Measurements from ENCODE around the gene NYAP2. TPM values are rescaled to one million over a fixed set of nuclear protein-coding genes. Genes with fewer than 3 reads are reported as not detected.

Gene NYAP2
- not detected in 2 replicates for total RNA-seq (2014; rRNA removed; shearing (Covaris generic))

DNA sequence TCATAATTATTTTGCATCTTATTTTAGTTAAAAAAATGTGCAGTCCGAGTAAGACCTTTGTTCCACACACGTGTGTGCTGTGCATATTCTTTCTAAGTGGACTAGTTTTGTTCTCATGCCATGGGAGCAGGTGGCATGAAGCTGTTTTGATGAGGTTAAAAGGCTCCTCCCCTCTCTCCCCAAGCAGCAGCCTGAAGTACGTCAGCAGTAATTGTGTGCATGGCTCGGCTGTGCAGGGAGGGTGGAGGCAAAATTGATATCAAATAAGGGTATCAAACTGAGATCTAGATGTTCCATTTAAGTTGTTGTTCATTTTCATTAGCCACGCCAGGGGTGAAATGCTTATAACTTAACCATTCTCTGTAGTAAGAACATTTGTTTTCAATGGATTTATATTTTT is at the start of gene NYAP2:
Gene NYAP2 (plus strand): TSS at position 207 of the 400 bp plus-strand sequence. CDS start 9,171 bp downstream, outside the sequence.
- no peak for DNase-seq
- Histone ChIP-seq H3K4me3 (ENCODE audit: insufficient read depth, low read depth, low read length) (no peak within 1 kb of the TSS; the same call in 1 of the 2 replicates), H3K36me3 (replicated peaks; ENCODE audit: control insufficient read depth, insufficient read depth, low read length) (no peaks in the 10 kb centered on the region), H3K27me3 (ENCODE audit: control insufficient read depth, insufficient read depth, low read length) (no peaks in the 10 kb centered on the region; the same call in 1 of the 2 replicates)

DNA sequence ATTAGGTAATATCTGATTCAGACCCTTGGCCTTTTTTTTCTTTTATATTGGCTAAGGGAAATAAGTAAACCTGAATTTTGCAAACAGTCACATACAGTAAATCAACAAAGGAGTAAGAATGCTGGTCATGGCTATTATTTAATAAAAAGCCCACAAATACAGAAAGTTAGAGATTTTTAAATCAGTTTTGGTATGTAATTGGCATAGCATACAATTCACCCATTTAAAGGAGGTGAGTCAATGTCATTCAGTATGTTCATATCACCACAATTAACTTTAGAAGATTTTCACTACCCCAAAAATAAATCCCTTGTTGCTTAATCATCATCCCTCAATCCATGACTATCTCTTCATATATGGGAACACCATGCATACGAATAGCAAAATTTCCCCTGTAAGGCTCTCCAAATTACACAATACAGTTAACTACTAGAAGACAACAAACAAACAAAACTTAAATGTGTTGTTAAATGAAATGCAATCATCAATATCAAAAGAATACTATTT is 45.9 kb upstream of the NYAP2 start:
- H3K27me3 ChIP-seq (ENCODE audit: control insufficient read depth, insufficient read depth, low read length), result no peaks in the 10 kb centered on the region
- no peaks in the 10 kb centered on the region for H3K36me3 ChIP-seq (replicated peaks; ENCODE audit: control insufficient read depth, insufficient read depth, low read length)
- DNase-seq, result no peak
- H3K4me3 ChIP-seq (ENCODE audit: insufficient read depth, low read depth, low read length), result no peak overlapping the region

DNA sequence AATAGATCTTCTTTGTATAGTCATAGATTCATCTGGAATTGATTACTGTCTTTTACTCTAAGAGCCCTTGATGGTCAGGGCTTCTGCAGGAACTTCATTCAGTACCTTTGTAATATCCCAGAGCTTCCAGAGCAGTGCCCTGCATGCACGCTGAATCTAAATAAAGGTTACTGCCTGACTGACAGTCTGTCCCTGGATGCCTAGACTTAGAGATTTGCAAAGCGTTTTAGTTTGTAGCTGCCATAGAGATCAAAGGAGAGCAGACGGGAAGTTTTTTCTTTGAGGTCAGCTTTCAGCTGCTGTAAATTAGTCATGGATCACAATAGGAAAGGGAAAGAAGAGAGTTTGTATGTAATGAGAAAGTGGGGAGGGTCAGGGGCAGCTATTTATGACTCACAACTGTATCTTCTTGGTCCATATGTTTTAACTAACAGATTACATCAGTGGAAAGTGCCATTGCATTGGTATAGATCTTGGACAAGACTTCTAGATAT is 45.2 kb upstream of the NYAP2 start:
- Histone ChIP-seq H3K27me3 (ENCODE audit: control insufficient read depth, insufficient read depth, low read length) (no peaks in the 10 kb centered on the region), H3K4me3 (ENCODE audit: insufficient read depth, low read depth, low read length) (no peak overlapping the region), H3K36me3 (replicated peaks; ENCODE audit: control insufficient read depth, insufficient read depth, low read length) (no peaks in the 10 kb centered on the region)
- no peak for DNase-seq

DNA sequence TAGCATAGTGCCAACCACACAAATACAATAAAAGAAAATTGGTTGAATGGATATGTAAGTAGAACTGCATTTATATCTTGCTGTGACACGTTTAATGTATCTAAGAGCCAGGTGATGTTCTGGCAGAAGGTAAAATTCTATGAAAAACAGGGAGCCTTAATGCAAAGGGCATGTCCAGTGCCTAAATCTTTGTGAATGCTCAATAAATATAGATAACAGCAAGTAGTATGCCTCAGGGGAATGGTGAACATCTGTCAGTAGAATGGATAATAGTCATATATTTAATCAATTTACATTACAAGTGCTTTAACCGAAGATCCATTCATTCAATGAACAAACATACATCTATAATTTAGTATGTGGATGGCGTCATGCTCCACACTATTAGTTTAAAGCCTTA is 43.7 kb upstream of the NYAP2 start:
- H3K36me3 ChIP-seq (replicated peaks; ENCODE audit: control insufficient read depth, insufficient read depth, low read length), result no peaks in the 10 kb centered on the region
- DNase-seq, result no peak
- H3K4me3 ChIP-seq (ENCODE audit: insufficient read depth, low read depth, low read length), result no peak overlapping the region
- H3K27me3 ChIP-seq (ENCODE audit: control insufficient read depth, insufficient read depth, low read length), result no peaks in the 10 kb centered on the region

DNA sequence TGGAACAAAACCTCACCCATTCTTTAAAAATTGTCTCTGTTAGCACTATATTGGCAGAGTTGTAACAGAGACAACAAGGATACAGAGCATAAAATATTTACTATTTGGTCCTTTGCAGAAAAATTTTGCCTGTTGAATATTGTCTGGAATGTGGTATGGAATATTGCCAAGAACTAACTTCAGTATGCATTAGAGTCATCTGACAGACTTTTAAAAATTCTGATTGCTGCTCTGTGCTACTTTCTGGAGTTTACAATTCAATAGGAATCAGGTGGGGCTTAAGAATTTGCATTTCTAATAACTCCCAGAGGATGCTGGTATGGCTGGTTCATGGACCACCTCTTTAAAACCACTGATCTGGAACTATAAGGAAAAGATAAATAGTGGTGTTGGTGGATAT is 32.8 kb upstream of the NYAP2 start:
- no peaks in the 10 kb centered on the region for H3K36me3 ChIP-seq (replicated peaks; ENCODE audit: control insufficient read depth, insufficient read depth, low read length)
- H3K27me3 ChIP-seq (ENCODE audit: control insufficient read depth, insufficient read depth, low read length), result no peaks in the 10 kb centered on the region
- H3K4me3 ChIP-seq (ENCODE audit: insufficient read depth, low read depth, low read length), result no peak overlapping the region
- no peak for DNase-seq

DNA sequence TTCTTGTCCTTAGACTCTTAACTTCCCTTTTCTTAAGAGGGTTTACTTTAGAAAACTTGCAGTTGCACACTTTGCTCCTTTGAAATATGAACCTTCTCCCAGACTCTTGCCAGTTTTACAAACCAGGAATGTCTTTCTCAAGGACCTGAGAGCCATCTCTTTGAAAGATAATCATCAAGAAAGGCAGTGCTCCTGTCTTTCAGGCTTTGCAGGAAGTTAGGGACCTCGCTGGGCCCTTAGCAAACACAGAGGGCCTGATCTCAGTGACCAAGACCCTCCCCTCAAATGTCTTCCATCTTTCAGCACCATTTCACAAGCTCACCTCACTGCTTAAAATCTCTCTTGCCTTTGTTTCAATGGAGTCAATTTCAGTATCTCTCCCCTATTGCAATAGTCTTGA is 32.0 kb upstream of the NYAP2 start:
- Histone ChIP-seq H3K4me3 (ENCODE audit: insufficient read depth, low read depth, low read length) (no peak overlapping the region), H3K36me3 (replicated peaks; ENCODE audit: control insufficient read depth, insufficient read depth, low read length) (no peaks in the 10 kb centered on the region), H3K27me3 (ENCODE audit: control insufficient read depth, insufficient read depth, low read length) (no peaks in the 10 kb centered on the region)
- peak; percentile 1 for DNase-seq

DNA sequence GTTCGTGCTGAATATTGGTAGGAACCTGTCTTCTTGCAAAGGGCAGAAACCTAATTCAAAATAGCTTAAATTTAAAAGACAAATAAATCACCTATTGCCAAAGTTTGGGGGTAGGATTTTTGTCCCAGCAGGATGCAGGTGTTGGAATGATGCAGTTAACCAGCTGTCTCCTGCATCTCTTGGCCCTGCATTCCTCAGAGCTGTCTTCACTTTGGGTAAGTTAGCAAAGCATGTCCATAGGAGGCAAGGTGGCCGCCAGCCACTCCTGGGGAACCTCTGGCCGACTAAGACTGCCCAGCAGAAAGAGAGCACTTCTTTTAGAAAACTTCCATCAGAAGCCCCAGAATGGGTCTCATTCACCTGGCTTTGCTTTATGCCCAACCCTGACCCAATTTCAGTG is 20.5 kb upstream of the NYAP2 start:
- Histone ChIP-seq H3K27me3 (ENCODE audit: control insufficient read depth, insufficient read depth, low read length) (no peaks in the 10 kb centered on the region), H3K36me3 (replicated peaks; ENCODE audit: control insufficient read depth, insufficient read depth, low read length) (no peaks in the 10 kb centered on the region)
- DNase-seq, result no peak

DNA sequence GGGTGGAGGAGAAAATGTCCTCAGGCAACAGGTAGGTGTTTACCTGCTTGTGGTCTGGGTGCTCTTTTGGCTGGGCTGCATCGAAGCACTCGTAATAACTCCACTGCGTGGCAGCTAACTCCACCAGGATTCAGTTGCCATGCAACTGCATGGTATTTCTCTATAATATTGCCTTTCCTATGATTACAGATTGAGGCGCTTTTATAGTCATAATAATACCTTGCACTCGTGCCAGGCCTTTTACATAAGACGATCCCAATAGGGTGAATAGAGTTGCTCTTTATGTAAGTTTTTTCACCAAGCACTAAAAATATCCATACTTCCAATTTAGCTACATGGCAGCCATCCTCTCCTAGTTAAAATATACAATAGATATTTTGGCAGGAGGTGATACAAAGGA is 19.7 kb upstream of the NYAP2 start:
- no peaks in the 10 kb centered on the region for H3K27me3 ChIP-seq (ENCODE audit: control insufficient read depth, insufficient read depth, low read length)
- H3K4me3 ChIP-seq (ENCODE audit: insufficient read depth, low read depth, low read length), result no peak overlapping the region
- no peaks in the 10 kb centered on the region for H3K36me3 ChIP-seq (replicated peaks; ENCODE audit: control insufficient read depth, insufficient read depth, low read length)
- DNase-seq, result no peak

More for the DNA sequence above, 20.5 kb upstream of the NYAP2 start:
- H3K4me3 ChIP-seq (ENCODE audit: insufficient read depth, low read depth, low read length), result no peak overlapping the region

DNA sequence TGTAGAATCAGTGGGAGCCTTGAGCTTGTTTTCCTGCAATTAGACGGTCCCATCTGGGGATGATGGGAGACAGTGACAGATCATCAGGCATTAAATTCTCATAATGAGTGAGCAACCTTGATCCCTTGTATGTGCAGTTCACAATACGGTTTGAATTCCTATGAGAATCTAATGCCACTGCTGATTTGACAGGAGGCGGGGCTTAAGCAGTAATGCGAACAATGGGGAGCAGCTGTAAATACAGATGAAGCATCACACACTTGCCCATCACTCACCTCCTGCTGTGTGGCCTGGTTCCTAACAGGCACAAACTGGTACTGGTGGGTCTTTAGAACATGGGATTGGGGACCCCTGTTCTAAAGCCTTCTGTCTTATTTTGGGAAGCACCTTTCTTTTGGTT is 17.9 kb upstream of the NYAP2 start:
- no peak for DNase-seq
- H3K27me3 ChIP-seq (ENCODE audit: control insufficient read depth, insufficient read depth, low read length), result no peaks in the 10 kb centered on the region
- H3K4me3 ChIP-seq (ENCODE audit: insufficient read depth, low read depth, low read length), result no peak overlapping the region
- no peaks in the 10 kb centered on the region for H3K36me3 ChIP-seq (replicated peaks; ENCODE audit: control insufficient read depth, insufficient read depth, low read length)

DNA sequence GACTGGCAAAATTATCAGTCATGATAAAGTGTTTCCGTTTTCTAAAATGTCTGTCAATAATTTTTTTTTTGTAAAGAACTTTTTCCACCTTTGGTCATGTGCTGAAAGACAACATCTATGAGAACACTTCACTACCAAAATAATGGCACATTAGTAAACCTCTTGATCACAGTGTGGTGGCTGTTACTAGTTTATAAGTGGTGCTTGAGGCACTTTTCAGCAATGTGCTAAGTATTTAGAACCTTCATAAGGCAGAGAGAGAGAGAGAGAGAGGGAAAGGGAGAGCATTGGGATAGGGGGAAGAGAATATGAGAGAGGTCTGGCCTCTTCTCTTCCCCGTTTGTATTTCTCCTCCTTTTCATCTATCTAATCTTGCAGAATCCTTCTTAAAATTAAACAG is 1.1 kb upstream of the NYAP2 start:
- H3K36me3 ChIP-seq (replicated peaks; ENCODE audit: control insufficient read depth, insufficient read depth, low read length), result no peaks in the 10 kb centered on the region
- no peak overlapping the region for H3K4me3 ChIP-seq (ENCODE audit: insufficient read depth, low read depth, low read length)
- no peaks in the 10 kb centered on the region; the same call in 1 of the 2 replicates for H3K27me3 ChIP-seq (ENCODE audit: control insufficient read depth, insufficient read depth, low read length)
- no peak for DNase-seq

DNA sequence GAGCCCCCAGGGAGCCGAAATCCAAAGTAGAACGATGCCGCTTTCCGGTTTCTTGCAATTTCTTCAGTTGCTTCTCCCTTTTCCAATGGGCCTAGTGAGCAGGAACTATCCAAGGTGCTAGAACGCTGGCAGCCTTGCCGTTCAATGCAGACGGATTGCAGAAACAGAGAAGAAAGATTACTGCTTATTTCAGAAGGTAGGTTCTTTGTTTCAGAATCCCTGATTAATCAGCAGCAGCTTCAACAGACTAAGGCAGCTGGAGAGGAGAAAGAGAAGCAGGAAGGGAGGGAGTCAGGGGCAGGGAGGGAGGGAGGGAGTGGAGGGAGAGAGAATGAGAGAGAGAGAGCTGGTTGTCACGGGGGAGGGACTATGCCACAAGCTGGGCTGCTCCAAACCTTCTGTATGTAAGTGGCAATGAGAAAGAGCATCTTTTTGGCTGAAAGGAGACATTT is 576 bp downstream of the NYAP2 start:
- Histone ChIP-seq H3K27me3 (ENCODE audit: control insufficient read depth, insufficient read depth, low read length) (no peaks in the 10 kb centered on the region; the same call in 1 of the 2 replicates), H3K36me3 (replicated peaks; ENCODE audit: control insufficient read depth, insufficient read depth, low read length) (no peaks in the 10 kb centered on the region), H3K4me3 (ENCODE audit: insufficient read depth, low read depth, low read length) (no peak overlapping the region; the same call in 1 of the 2 replicates)
- peak; percentile 2 for DNase-seq

DNA sequence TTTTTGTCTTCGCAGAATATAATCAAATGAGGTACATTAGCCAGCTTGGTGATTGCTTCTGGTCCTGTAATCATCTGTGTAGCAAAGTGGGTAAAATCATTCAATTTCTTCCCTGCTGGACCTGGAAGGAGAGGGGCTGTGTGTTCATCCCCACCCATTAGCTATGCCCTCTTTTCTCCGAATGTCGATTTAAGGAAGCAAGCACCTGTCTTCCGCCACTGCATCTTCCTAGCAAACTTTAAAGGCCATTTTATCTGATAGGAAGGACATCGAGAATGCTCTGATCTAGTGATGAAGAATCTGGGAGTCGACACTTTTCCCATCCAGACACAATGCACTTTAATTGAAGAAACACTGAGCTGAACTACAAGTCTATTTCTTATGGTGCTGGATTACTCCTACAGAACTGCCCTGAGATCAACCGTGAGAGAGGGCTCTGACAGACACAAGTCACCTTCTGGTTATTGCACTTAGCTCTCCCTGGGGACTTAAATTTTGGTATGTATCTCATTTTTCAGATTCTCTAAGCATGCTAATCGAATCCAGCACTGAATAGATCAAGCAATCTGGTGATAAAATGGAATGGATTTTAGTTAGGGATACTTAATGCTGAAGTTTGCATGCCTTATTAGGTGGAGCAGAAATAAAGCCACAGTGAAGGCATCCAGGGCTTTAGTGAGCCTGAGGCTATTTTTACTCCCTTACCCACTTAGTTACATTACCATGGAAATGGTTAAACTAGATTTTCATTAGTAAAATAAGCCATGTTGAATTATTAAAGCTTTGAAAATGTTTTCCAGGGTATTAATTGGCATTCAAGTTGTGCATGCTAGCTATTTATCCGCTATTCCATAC is 1.3 kb downstream of the NYAP2 start:
- Histone ChIP-seq H3K4me3 (ENCODE audit: insufficient read depth, low read depth, low read length) (no peak overlapping the region), H3K36me3 (replicated peaks; ENCODE audit: control insufficient read depth, insufficient read depth, low read length) (no peaks in the 10 kb centered on the region), H3K27me3 (ENCODE audit: control insufficient read depth, insufficient read depth, low read length) (no peaks in the 10 kb centered on the region; the same call in 1 of the 2 replicates)
- DNase-seq, result no peak

DNA sequence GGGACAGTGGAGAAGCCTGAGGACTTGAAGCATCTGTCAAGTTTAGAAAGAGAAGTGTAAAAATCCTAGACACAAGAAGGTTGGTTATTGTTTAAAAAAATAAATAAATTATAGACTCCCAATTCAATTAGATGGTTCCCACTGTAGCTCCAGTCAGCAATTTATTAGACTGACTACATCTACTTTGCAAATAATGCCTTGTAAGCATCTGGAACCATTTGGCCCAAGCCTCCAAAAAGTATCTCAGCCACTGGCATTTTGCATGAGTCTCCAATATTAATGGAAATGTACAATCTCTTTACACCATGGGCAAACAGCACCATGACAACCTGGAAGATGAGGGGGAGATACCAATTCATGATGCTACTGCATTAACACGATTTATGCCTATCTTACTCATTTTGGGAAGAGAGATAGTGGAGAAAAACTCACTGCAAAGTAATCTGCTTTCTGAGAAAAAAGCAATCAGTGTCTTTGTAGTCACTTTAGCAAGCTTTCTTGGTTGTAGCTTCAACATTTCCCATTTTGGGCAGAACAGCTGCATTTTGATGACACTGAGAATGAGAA is 2.8 kb downstream of the NYAP2 start:
- Histone ChIP-seq H3K4me3 (ENCODE audit: insufficient read depth, low read depth, low read length) (no peak overlapping the region), H3K36me3 (replicated peaks; ENCODE audit: control insufficient read depth, insufficient read depth, low read length) (no peaks in the 10 kb centered on the region), H3K27me3 (ENCODE audit: control insufficient read depth, insufficient read depth, low read length) (no peaks in the 10 kb centered on the region; the same call in 1 of the 2 replicates)
- DNase-seq, result no peak

DNA sequence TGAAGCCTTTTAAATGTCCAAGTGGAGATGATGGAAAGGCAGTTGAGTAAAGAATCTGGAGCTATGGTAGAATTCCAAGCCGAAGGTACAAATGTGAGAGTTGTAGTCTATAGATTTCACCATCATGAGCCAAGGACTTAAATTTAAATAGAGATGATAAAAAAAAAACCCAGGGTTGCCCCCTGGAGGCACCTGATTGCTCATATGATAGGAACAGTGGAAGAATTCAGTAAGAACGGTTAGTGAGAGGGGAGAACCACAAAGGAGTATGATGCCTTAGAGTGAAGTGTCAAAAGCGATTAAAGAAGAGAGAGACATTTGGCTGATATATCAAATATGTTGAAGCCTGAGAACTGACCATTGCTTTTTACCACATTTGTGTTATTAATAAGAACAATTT is 11.9 kb downstream of the NYAP2 start:
- DNase-seq, result no peak
- no peak overlapping the region for H3K4me3 ChIP-seq (ENCODE audit: insufficient read depth, low read depth, low read length)
- no peaks in the 10 kb centered on the region for H3K27me3 ChIP-seq (ENCODE audit: control insufficient read depth, insufficient read depth, low read length)
- no peaks in the 10 kb centered on the region for H3K36me3 ChIP-seq (replicated peaks; ENCODE audit: control insufficient read depth, insufficient read depth, low read length)

DNA sequence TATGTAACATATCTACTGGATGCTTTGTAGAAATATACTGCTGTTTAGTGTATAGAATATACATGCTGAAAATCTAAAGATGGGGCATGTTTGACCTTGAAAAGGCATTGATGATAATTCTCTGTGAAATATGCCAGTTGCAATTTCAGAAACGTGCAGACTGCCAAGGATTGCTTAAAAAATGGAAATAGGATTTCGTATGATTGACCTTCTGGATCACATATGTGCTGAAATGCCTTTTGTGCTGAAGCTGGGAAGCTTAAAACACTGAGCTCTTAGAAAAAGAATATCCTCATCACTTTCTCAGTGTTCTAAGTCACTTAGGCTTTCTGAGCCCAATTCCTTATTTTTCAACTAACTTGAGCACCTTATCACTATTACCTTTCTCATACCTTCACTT is 14.3 kb downstream of the NYAP2 start:
- Histone ChIP-seq H3K36me3 (replicated peaks; ENCODE audit: control insufficient read depth, insufficient read depth, low read length) (no peaks in the 10 kb centered on the region), H3K4me3 (ENCODE audit: insufficient read depth, low read depth, low read length) (no peak overlapping the region), H3K27me3 (ENCODE audit: control insufficient read depth, insufficient read depth, low read length) (no peaks in the 10 kb centered on the region)
- DNase-seq, result no peak
